Cortex of kidney (tissue), 1 donor: ENCODE results near the gene LYSET.
"Not testable (repeated sequence)": the region's sequence is repeated elsewhere in the genome, so short reads cannot be mapped to it uniquely, and the experiment has no call there.

Source experiments
- DNase-seq: peaks from one replicate; lab custom pipeline; 2025; lab: John Stamatoyannopoulos, UW

The LYSET gene, protein sequence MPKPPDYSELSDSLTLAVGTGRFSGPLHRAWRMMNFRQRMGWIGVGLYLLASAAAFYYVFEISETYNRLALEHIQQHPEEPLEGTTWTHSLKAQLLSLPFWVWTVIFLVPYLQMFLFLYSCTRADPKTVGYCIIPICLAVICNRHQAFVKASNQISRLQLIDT

DNA sequence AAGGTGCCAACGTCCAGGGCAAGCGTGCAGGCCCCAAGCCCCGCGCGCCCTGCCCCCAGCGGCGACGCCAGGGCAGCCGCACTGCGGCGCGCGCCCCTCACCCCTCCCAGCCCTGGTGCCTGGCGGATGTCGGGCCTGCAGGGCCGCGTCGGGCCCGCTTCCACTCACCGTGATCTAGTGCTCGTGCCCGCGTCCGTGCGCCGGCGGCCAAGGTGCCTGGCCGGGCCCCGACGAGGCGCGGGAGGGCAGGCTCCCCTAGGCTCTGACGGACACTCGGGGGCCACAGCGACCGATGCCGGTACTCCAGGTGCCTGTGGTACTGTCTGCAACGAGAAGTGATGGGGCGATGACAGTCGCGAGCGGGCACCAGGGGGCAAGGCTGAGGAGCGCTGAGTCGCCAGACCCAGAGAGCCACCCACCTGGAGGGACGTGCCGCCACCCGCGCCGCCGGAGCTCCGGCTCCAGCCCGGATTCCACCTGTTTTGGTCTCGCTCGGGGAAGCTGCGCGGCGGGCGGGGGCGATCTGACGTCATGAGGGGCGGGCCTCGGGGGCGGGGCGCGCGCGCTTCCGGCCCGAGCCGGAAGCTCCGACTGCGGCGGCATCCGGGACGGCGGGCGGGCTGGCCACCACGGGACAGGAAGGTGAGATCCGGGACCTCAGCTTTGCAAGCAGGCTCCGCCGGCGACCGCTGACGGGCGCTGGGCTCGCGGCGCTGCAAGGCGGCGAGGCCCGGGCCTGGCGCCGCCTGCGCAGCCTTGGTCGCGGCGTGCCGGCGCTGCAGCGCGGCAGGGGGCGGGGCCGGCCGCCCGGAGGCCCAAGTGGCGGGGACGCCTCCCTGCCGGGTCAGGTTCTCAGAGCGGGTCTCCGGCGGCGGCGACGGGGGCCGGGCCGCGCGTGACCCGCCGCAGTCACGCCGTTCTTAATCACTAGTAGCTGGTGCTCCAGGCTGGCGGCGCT lies at the start of gene LYSET, which contains the start of gene MOAP1:
Gene LYSET, plus strand, starts transcription at position 927 of the 958 bp plus-strand sequence. CDS start 89 bp downstream, outside the sequence.
Gene MOAP1, minus strand, starts transcription at position 507 of the 958 bp plus-strand sequence. CDS start 655 bp downstream, outside the sequence.
- DNase-seq: no peak

DNA sequence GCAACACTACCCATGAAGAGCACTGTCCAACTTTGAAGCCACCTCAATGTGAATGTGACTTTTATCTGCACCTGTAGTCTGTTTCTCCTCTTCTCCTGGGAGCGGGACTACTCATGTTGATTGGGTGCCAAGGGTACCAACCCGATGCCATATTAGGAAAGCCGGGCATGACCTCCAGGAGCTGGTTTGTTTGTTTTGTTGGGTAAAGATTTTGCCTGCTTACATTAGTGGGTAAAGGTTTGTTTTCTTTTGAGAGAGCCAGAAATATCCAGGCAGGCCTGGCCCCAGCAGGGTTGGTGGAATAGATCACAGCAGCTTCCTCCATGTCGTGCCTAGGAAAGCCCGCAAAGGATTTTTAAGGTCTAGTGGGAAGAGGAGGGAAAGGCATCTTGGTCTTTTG lies 49.7 kb upstream of the LYSET start:
- no peak for DNase-seq

DNA sequence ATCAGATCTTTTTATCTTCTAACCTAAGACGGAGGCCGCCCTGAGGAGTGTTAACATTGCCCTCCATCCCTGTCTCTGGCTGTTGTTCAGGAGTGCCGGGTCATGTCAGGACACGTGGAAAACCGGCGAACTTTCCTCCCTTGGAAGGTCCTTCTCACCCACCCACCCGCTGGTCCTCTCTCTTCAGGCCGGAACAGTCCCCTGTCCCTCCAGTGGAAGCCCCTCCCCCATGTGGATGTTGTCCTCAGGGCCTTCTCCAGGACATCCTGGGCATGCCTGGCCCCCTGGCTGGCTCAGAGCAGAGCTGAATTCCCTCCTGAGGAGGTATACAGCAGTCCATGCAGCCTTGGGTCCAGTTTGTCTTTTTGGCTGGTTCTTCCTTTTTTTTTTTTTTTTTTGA lies 49.1 kb upstream of the LYSET start:
- no peak for DNase-seq

DNA sequence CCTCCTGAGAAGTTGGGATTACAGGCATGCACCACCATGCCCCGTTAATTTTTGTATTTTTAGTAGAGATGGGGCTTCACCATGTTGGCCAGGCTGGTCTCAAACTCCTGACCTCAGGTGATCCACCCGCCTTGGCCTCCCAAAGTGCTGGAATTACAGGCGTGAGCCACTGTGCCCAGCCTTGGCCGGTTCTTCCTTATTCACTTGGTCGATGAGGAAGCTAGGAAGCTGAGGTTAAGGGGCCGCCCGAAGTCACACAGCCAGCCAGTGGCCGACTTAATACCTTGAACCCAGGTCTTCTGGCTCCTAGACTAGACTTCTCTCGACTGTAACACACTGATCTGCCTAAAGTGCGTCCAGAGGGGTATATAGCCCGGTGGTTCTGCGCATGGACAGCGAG lies 48.6 kb upstream of the LYSET start:
- DNase-seq: not testable (repeated sequence)

DNA sequence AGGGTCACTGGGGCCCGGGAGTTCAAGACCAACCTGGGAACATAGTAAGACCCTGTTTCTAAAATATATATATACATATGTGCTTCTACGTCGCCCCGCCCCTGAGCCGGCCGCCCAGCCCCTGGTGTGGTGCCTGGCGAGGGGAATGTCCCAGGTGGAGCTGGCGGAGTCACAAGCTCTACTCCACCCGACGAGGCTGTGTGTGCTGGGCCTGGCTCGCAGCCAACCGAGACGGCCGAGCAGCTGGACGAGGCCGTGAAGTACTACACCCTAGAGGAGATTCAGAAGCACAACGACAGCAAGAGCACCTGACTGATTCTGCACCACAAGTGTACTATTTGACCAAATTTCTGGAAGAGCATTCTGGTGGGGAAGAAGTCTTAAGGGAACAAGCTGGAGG lies 47.3 kb upstream of the LYSET start:
- DNase-seq: no peak

DNA sequence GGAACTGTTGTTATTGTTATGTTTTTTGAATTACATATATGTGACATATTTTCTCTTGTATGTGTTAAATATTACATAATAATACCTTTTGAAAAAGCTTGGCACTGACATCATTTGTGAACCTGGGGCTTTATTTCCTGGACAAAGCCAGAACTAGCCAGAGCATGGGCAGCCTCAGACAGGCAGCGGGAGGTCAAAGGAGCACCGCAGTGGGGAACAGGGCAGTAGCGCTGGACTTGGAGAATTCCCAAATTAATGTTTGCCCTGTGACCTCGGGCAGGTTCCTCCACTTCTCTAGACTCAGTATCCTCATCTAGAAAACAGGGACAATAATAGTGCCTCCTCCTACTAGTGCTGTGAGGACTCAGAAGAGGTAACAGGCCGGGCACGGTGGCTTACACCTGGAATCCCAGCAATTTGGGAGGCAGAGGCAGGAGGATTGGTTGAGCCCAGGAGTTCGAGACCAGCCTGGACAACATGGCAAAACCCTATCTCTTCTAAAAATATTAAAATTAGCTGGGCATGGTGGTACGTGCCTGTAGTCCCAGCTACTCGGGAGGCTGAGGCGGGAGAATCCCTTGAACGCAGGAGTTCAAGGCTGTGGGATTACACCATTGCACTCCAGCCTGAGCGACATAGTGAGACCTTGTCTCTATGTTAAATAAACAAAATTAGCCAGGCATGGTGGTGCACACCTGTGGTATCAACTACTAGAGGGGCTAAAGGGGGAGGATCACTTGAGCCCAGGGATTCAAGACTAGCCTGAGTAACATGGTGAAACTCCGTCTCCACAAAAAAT lies 42.1 kb upstream of the LYSET start:
- no peak for DNase-seq

DNA sequence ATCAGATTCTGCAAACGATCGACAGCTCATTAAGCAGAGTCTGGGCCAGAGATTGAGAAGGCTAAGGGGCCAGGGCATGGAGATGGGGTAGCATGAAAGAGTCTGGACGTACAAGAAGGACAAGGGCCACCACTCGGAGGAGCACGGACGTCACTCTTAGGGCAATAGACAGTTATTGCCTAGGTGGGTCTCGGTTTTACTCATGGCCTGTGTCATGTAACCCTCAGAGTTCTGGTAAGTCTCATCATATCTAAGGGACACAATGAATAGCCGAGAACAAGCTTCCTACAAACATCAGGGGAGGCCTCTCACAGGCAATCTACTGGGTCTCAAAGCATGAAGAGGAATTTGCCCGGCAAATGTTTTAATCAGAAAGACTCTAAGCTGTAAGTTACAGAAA lies 39.0 kb upstream of the LYSET start:
- no peak for DNase-seq

DNA sequence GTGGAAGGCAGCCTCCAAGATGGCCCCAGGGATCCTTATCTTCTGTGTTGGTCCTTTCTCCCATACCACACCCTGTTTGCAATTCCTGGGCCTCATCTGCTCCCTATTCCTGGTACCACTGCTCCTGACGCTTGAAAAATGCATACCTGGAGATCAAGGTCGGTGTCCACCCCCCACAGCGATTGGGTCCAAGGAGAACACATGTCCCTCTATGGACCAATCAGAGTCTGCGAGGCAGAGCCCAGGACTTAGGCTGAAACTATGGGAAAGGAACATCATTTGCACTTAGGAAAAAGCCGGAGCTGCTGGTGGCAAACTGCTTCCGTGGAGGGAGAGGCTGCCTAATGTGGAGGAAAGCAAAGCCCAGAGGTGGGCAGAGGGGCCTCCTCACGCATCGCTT lies 36.1 kb upstream of the LYSET start:
- no peak for DNase-seq

DNA sequence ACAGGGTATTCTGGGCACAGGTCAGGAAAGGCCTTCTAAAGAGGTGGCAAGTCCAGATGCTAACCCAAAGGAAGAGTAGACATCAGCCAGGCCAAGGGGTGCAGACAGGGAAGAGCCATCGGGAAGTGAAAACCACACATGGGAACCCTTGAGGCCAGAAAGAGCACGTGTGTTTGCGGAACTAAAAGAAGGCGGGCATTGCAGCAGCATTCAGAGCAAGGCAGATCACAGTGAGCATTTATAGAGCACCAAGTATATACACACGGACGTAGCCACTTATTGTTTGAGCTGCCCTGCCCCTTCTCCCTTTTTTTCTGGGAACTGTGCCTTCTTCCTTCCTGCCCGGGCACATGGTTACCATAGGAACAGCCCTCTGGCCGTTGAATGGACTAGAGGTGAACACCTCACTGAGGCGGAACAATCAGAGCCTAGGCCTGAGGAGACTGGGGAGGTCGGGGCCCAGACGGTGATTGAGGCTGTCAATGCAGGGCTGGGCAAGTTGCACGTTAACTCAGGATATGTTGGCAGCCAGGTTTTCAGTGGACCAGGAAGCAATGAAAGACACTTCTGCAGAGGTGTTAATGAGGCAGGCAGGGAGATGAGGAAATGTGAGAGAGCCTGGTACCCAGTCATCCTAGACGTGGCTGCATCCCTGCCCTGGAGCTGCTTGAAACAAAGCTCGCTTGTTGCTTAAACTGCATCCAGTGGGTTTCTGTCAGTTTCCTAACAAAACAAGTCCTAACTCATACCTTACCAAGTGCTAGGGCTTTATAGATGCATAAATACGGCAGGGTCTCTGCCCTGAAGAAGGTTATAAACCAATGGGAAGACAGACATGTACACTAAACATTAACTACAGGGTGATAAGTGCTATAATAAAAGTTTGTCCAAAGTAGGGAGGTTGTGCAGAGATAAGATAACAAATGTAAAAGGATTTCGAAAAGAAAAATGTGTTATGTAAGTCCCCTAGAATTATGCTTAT lies 34.6 kb upstream of the LYSET start:
- DNase-seq: no peak

DNA sequence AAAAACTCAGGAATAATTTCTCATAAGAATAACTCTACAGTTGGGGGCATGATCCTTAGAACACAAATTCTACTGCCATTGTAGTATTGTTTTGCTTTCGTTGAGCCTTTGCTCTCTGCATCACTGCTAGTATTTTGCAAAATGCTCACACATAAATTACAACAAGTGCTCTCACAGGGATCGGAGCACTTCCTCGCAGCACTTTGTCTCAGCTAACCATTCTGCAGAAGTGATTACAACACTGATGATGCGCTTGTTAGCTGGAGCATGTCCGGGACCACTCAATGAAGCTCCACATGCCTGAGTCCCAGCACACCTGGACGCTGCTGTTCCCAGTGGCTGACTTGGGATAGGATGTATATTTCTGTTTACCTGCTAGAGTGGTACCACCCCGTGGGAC lies 32.0 kb upstream of the LYSET start:
- DNase-seq: no peak

DNA sequence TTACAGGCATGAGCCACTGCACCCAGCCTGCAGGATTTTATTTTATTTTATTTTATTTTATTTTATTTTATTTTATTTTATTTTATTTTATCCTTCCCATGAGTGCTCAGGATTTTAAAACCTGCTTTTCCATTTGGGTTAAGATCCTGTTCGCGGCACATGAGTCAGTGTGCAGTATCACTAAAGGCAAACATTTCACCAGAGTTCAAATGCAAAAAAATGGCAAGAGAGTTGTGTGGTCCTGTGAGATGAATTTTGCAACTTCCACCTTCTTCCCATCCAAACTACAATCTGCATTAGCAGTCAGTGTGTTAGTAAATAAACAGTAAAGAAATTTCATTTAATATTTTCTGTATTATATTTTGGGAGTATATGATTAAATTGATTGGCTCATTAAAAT lies 29.4 kb upstream of the LYSET start:
- DNase-seq: no peak

DNA sequence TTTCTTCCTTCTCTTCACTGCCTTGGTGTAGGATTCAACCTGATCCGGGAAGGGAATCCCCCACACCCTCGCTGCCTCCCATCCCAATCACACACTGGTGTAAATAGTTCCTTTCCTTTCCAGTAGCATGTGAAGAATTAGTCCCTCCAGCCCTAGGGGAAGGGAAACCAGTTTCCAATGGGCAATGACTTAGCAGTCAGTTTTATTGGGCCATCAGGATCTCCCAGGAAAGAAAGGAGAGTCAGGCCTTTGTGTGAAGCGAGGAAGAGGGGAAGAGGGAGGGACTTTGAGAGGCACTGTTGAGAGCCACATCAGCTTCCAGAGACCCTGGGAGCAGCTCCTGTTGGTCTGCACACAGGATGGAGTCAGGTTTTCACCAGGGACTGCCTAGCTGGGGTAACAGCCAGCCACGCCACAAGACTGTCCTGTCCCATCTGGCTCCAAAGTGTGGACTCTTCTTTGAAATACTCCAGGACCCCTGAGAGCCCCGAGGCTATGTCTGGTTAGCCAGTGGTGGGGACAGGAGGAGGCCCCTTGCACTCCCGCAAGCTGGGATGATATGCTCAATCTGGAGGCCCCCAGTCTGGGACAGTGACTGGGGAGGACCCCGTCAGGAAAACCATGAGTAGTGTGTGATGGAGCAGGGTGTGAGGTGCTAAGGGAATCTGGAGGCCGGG lies 28.3 kb upstream of the LYSET start:
- no peak for DNase-seq

DNA sequence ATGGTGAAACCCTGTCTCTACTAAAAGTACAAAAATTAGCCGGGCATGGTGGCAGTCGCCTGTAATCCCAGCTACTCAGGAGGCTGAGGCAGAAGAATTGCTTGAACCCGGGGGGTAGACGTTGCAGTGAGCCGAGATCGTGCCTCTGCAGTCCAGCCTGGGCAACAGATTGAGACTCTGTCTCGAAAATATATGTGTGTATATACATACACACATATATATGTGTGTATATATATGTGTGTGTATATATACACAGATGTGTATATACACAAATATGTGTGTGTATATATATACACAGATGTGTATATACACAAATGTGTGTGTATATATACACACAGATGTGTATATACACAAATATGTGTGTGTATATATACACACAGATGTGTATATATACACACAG lies 26.8 kb upstream of the LYSET start:
- not testable (repeated sequence) for DNase-seq

DNA sequence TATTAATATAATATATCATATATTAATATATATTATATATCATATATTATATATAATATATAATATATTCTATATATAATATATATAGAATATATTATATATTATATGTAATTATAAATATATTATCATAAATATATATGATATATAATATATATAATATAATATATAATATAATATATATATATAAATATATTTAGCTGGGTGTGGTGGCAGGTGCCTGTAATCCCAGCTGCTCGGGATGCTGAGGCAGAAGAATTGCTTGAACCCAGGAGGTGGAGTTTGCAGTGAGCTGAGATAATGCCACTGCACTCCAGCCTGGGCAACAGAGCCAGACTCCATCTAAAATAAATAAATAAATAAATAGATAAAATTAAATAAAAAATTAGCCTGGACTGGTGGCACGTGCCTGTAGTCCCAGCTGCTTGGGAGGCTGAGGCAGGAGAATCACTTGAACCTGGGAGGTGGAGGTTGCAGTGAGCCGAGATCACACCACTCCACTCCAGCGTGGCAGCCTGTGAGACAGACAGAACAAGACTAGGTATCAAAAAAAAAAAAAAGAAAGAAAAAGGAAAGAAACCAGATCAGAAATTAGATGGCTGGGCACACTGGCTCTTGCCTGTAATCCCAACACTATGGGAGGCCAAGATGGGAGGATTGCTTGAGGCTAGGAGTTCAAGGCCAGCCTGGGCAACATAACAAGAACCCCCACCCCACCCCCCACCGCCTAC lies 25.3 kb upstream of the LYSET start:
- not testable (repeated sequence) for DNase-seq

DNA sequence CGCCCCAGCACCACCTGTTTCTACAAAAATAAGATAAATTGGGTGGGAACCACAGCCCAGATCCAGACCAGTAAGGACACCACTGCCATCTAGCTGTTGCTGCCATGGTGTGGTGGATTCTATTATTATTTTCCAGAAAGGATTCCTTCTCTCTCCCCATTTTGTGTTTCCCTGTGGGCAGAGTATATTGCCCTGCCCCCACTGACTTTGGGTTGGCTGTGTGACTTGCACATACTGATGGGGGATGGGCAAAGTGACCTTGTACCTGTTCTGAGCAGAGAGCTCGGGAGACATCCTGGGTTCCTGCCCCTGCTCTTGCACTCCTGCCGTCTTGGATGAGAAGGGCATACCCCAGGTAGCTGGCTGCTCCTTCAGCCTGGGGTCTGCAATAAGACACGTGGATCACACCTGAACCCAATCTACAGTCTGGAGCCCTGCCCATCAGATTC lies 24.7 kb upstream of the LYSET start:
- DNase-seq: no peak

DNA sequence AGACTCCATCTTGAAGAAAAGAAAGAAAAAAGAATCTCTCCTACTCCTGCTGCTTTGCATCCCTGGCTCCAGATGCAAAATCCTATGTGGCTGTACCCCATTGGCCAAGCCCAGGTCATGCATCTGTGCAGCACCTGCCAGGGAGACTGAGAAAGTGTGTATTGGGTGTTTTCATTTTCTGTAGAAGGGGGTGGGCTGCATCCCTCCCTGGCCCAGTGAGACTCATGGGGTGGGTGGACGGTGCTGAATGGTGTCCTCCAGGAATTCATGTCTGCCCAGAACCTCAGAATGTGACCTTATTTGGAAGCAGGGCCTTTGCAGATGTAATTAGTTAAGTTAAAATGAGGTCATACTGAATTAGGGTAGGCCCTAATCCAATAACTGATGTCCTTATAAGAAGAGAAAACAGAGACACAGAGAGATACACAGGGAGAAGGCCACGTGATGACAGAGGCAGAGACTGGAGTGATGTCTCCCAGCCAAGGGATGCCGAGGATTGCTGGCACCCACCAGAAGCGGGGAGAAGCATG lies 23.6 kb upstream of the LYSET start:
- no peak for DNase-seq

DNA sequence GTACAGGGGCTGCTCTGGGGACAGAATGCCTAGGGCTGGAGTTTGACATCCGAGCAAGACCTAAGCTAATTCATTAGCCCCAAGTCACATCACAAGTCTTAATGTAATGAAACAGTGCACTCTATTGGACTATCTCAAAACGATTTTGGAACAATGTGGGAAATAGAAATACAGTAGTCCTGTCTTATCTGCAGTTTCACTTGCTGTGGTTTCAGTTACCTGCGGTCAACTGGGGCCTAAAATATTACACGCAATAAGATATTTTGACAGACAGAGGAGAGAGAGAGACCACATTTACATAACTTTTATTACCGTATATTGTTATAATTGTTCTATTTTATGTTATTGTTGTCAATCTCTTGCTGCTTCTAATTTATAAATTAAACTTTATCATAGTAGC lies 21.6 kb upstream of the LYSET start:
- DNase-seq: no peak

DNA sequence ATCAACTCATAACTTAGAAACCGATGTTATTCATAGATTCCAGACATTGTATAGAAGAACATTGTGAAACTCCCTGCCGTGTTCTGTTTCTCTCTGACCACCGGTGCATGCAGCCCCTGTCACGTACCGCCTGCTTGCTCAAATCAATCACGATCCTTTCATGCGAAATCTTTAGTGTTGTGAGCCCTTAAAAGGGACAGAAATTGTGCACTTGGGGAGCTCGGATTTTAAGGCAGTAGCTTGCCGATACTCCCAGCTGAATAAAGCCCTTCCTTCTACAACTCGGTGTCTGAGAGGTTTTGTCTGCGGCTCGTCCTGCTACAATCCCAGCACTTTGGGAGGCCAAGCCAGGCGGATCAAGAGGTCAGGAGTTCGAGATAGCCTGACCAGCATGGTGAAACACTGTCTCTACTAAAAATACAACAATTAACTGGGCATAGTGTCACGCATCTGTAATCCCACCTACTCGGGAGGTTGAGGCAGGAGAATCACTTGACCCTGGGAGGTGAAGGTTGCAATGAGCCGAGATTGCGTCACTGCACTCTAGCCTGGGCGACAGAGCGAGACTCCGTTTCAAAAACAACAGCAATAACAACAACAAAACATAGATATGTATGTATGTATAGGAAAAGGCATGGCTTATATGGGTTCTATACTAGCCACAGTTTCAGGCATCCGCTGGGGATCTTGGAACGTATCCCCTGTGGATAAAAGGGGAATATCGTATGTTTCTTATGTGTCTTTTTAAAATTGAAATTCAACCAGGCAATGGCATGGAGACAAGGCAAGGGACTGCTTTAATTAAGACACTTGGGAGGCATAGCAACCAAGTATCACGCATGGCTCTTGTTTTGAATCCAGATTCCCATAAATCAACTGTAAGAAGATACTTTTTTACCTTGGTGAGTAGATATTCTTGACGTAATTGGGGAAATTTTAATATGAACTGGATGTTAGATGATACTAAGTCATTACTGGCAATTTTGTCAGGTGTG lies 19.5 kb upstream of the LYSET start:
- DNase-seq: not testable (repeated sequence)
